HEK293 (cell line): ENCODE data around the gene DIDO1.

Source experiments
- CTCF ChIA-PET: fragments of 350-600 bp; formaldehyde crosslinking; extraction: SDS; loops from one replicate; lab custom pipeline; 2021; ENCODE audit warnings: antibody characterized with exemption; lab: Yijun Ruan, JAX
- POLR2A ChIA-PET: fragments of 300-600 bp; formaldehyde crosslinking; extraction: SDS; loops from one replicate; lab custom pipeline; 2020; ENCODE audit warnings: antibody characterized with exemption, inconsistent platforms; lab: Yijun Ruan, JAX
- H3K27ac ChIP-seq: fragments of 200-500 bp; sonication (Bioruptor generic); 2 replicates; pipeline ENCODE4 v1.5.1; 2014; ENCODE audit warnings: low read depth, low read length, control low read depth, inconsistent platforms; ENCODE audit errors: extremely low read depth
- H3K36me3 ChIP-seq, 2 experiments: fragments of 200-500 bp in 1 of 2; sonication (Bioruptor generic) in 1 of 2; 1 replicate in 1 of 2; 2 replicates in 1 of 2; pipeline ENCODE4 v1.5.1; 2014 to 2017; ENCODE audit warnings: inconsistent platforms in 2 of 2, low read length in 2 of 2; ENCODE audit not compliant: control insufficient read depth in 2 of 2, insufficient read depth in 1 of 2
- H3K4me1 ChIP-seq: fragments of 200-500 bp; sonication (Bioruptor generic); 2 replicates; pipeline ENCODE4 v1.5.1; 2014; ENCODE audit warnings: mild to moderate bottlenecking, low read length, inconsistent platforms; ENCODE audit not compliant: control insufficient read depth, insufficient read depth
- H3K4me3 ChIP-seq: 2 replicates; pipeline ENCODE4 v1.5.1; 2011; ENCODE audit warnings: low read depth, mild to moderate bottlenecking, control low read depth, low read length, moderate library complexity
- H3K9me3 ChIP-seq: fragments of 200-500 bp; sonication (Bioruptor generic); 2 replicates; pipeline ENCODE4 v1.5.1; 2014; ENCODE audit warnings: low read depth, low read length, inconsistent platforms; ENCODE audit not compliant: control insufficient read depth, insufficient read depth
- KLF1 ChIP-seq: fragments of 450-650 bp; formaldehyde crosslinking; IDR thresholded peaks from 2 replicates; pipeline ENCODE4 v1.5.1; 2016; ENCODE audit warnings: missing biosample characterization, missing genetic modification characterization
- KLF16 ChIP-seq: fragments of 450-650 bp; formaldehyde crosslinking; IDR thresholded peaks from 2 replicates; pipeline ENCODE4 v1.5.1; 2017; ENCODE audit warnings: missing biosample characterization, missing genetic modification characterization
- KLF8 ChIP-seq: fragments of 450-650 bp; formaldehyde crosslinking; IDR thresholded peaks from 2 replicates; pipeline ENCODE4 v1.5.1; 2016; ENCODE audit warnings: missing biosample characterization, missing genetic modification characterization
- MZF1 ChIP-seq: fragments of 450-650 bp; formaldehyde crosslinking; IDR thresholded peaks from 2 replicates; pipeline ENCODE4 v1.5.1; 2017; ENCODE audit warnings: missing biosample characterization, missing genetic modification characterization, borderline replicate concordance
- REST ChIP-seq: fragments of 450-650 bp; formaldehyde crosslinking; IDR thresholded peaks from 2 replicates; pipeline ENCODE4 v1.5.1; 2016; ENCODE audit warnings: missing biosample characterization, missing genetic modification characterization
- TCF7L2 ChIP-seq: IDR thresholded peaks from 2 replicates; pipeline ENCODE4 v1.6.1; 2011; ENCODE audit warnings: low read depth, mild to moderate bottlenecking, inconsistent platforms, low read length, moderate library complexity, borderline replicate concordance
- TRIM28 ChIP-seq: IDR thresholded peaks from 2 replicates; pipeline ENCODE4 v1.6.1; 2011; ENCODE audit warnings: low read length, control low read depth, borderline replicate concordance
- WT1 ChIP-seq: fragments of 450-650 bp; formaldehyde crosslinking; IDR thresholded peaks from 2 replicates; pipeline ENCODE4 v1.5.1; 2016; ENCODE audit warnings: missing biosample characterization, missing genetic modification characterization
- ZNF121 ChIP-seq: fragments of 450-650 bp; formaldehyde crosslinking; IDR thresholded peaks from 2 replicates; pipeline ENCODE4 v1.5.1; 2016; ENCODE audit warnings: missing biosample characterization, missing genetic modification characterization
- ZNF202 ChIP-seq: fragments of 450-650 bp; formaldehyde crosslinking; IDR thresholded peaks from 2 replicates; pipeline ENCODE4 v1.5.1; 2016; ENCODE audit warnings: missing biosample characterization, missing genetic modification characterization, borderline replicate concordance
- ZNF239 ChIP-seq: fragments of 450-650 bp; formaldehyde crosslinking; IDR thresholded peaks from 2 replicates; pipeline ENCODE4 v1.5.1; 2016; ENCODE audit warnings: missing biosample characterization, missing genetic modification characterization
- ZNF280D ChIP-seq: fragments of 450-650 bp; formaldehyde crosslinking; IDR thresholded peaks from 2 replicates; pipeline ENCODE4 v1.5.1; 2016; ENCODE audit warnings: missing biosample characterization, missing genetic modification characterization
- ZNF394 ChIP-seq: fragments of 450-650 bp; formaldehyde crosslinking; IDR thresholded peaks from 2 replicates; pipeline ENCODE4 v1.5.1; 2016; ENCODE audit warnings: missing biosample characterization, missing genetic modification characterization, mild to moderate bottlenecking, moderate library complexity, borderline replicate concordance
- ZNF544 ChIP-seq: fragments of 450-650 bp; formaldehyde crosslinking; IDR thresholded peaks from 2 replicates; pipeline ENCODE4 v1.5.0; 2017; ENCODE audit warnings: missing biosample characterization, missing genetic modification characterization
- ZNF747 ChIP-seq: fragments of 450-650 bp; formaldehyde crosslinking; IDR thresholded peaks from 2 replicates; pipeline ENCODE4 v1.5.1; 2016; ENCODE audit warnings: missing biosample characterization, missing genetic modification characterization
- ZNF76 ChIP-seq: fragments of 450-650 bp; formaldehyde crosslinking; IDR thresholded peaks from 2 replicates; pipeline ENCODE4; 2016; ENCODE audit warnings: low read depth, missing biosample characterization, missing genetic modification characterization, borderline replicate concordance
- ZSCAN23 ChIP-seq: fragments of 450-650 bp; formaldehyde crosslinking; IDR thresholded peaks from 2 replicates; pipeline ENCODE4 v1.5.1; 2016; ENCODE audit warnings: missing biosample characterization, missing genetic modification characterization

The DIDO1 gene

GRCh38 chr20:62832212-62832922 lies 93.9 kb downstream of the DIDO1 start (continued):
- TF ChIP-seq ZNF280D (tag by site-specific recombination) (no peak), WT1 (no peak), MZF1 (tag by site-specific recombination) (no peak), ZNF747 (no peak), ZNF239 (tag by site-specific recombination) (no peak)

- no peak overlapping the region for H3K27ac ChIP-seq
- ChIA-PET CTCF (interaction anchor here (0.6 to 2.4 kb wide), 4 partner anchors 9 to 517 kb away, joined by 3 to 11 read pairs (median 4); no protein-coding TSS in a partner anchor), POLR2A (no interaction called here)
- no peak overlapping the region for H3K4me3 ChIP-seq
- no peaks in the 10 kb centered on the region for H3K9me3 ChIP-seq
- H3K4me1 ChIP-seq: no peaks in the 10 kb centered on the region; the same call in 1 of the 2 replicates
- peaks cover 0 to 12% of the 10 kb centered on the region in 2 experiments; a peak in 1 of 3 replicates for H3K36me3 ChIP-seq
- TF ChIP-seq TCF7L2: no peak
- TF ChIP-seq REST (tag by site-specific recombination): peak; percentile 59; the same call in 1 of the 2 replicates
Observed at GRCh38 chr20:62831854-62832211, 94.5 kb downstream of the DIDO1 start.

GRCh38 chr20:62831361-62831788 lies 94.9 kb downstream of the DIDO1 start:
- H3K4me3 ChIP-seq: no peak overlapping the region
- H3K27ac ChIP-seq: no peak overlapping the region
- ChIA-PET POLR2A (no interaction called here), CTCF (interaction anchor here (0.6 to 1.0 kb wide), 3 partner anchors 13 to 517 kb away, joined by 3 to 5 read pairs (median 4); no protein-coding TSS in a partner anchor)
- H3K4me1 ChIP-seq: no peaks in the 10 kb centered on the region; the same call in 1 of the 2 replicates
- no peaks in the 10 kb centered on the region for H3K9me3 ChIP-seq
- H3K36me3 ChIP-seq: peaks cover 0 to 8% of the 10 kb centered on the region in 2 experiments; a peak in 1 of 3 replicates
- TF ChIP-seq ZNF121 (tag by site-specific recombination) (no peak), ZNF76 (tag by site-specific recombination) (no peak), TRIM28 (no peak), KLF16 (tag by site-specific recombination) (no peak)

GRCh38 chr20:62830821-62831220 lies 95.5 kb downstream of the DIDO1 start:
- no peak for TF ChIP-seq ZNF544 (tag by site-specific recombination)
- TF ChIP-seq ZNF394 (tag by site-specific recombination): no peak
- peak; percentile 73; the same call in 1 of the 2 replicates for TF ChIP-seq KLF1
- TF ChIP-seq ZSCAN23 (tag by site-specific recombination): no peak
- TF ChIP-seq KLF8 (tag by site-specific recombination): 0 out of 2 replicates have a peak, but pooled peaks have one; percentile 10
- TF ChIP-seq ZNF202 (tag by site-specific recombination): no peak
- TF ChIP-seq, all 188 proteins: peak for 2
- Histone ChIP-seq H3K4me1 (no peaks in the 10 kb centered on the region; the same call in 1 of the 2 replicates), H3K36me3 (peaks cover 0 to 2% of the 10 kb centered on the region in 2 experiments; a peak in 1 of 3 replicates), H3K27ac (no peak overlapping the region), H3K4me3 (no peak overlapping the region), H3K9me3 (no peaks in the 10 kb centered on the region)
- ChIA-PET POLR2A (no interaction called here), CTCF (no interaction called here)
